Ovary (tissue), 3 donors: Measurements from ENCODE around the gene DOCK4.

Experiments used
- EP300 ChIP-seq: sonication (generic); formaldehyde crosslinking; IDR thresholded peaks from one replicate; pipeline ENCODE4 v1.6.1; 2017; ENCODE audit warnings: antibody characterized with exemption
- POLR2A ChIP-seq: fragments of 450-650 bp; IDR thresholded peaks from one replicate; pipeline ENCODE4 v1.6.1; 2017; ENCODE audit warnings: antibody characterized with exemption, mild to moderate bottlenecking, moderate library complexity
- TF ChIP-seq, protein P1 (sequence below), 3 donors: fragments of 450-650 bp in 2 of 3; fragments of 200-600 bp in 1 of 3; IDR thresholded peaks; one replicate each; pipeline versions ENCODE4 v1.5.1 to v1.8.0; 2016 to 2022; ENCODE audit warnings: antibody characterized with exemption in 3 of 3, mild to moderate bottlenecking in 1 of 3
- donor health status: DM: no; HTN: no; CAD: no.

DNA sequence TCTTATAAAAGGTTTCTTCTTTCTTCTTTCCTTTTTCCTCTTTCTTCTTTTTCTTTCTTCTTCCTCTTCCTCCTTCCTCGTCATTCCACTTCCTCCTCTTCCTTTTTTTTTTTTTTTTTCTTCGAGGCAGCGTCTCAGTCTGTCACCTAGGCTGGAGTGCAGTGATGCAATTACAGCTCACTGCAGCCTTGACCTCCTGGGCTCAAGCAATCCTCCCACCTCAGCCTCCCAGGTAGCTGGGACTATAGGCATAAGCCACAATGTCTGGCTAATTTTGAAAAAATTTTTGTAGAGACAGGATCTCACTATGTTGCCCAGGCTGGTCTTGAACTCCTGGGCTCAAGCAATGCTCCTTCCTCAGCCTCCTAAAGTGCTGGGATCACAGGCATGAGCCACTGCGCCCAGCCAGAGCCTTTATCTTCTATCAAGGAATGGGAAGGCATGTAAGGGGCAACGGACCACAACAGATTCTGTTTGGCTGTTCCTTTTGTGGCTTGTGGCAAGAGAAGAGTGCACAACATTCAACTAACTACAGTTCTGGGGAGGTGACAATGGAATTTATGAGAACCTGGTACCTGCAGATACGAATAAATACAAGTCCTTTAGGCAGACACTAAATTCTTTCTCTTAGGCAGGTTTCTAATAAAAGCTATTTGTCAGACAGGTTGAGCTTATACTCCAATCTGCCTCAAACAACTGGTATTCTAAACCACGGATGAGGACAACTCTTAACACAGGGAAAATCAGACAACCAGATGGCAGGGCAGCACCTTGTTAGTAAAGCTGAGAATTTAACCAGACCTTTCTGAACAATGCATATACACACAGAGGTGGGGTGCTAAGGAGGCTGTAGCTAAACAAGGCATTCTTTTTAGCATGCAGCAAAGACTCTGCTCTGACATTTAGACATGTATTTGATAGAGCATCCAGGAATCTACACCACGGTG, 100.3 kb downstream of the DOCK4 start:
- no peak for TF ChIP-seq POLR2A
- TF ChIP-seq, protein P1, sequence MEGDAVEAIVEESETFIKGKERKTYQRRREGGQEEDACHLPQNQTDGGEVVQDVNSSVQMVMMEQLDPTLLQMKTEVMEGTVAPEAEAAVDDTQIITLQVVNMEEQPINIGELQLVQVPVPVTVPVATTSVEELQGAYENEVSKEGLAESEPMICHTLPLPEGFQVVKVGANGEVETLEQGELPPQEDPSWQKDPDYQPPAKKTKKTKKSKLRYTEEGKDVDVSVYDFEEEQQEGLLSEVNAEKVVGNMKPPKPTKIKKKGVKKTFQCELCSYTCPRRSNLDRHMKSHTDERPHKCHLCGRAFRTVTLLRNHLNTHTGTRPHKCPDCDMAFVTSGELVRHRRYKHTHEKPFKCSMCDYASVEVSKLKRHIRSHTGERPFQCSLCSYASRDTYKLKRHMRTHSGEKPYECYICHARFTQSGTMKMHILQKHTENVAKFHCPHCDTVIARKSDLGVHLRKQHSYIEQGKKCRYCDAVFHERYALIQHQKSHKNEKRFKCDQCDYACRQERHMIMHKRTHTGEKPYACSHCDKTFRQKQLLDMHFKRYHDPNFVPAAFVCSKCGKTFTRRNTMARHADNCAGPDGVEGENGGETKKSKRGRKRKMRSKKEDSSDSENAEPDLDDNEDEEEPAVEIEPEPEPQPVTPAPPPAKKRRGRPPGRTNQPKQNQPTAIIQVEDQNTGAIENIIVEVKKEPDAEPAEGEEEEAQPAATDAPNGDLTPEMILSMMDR (IDR thresholded peaks at IDR 0.05) = no peak
- TF ChIP-seq EP300 = no peak
